ENCODE measurements around the gene TALDO1.

TALDO1 gene

DNA sequence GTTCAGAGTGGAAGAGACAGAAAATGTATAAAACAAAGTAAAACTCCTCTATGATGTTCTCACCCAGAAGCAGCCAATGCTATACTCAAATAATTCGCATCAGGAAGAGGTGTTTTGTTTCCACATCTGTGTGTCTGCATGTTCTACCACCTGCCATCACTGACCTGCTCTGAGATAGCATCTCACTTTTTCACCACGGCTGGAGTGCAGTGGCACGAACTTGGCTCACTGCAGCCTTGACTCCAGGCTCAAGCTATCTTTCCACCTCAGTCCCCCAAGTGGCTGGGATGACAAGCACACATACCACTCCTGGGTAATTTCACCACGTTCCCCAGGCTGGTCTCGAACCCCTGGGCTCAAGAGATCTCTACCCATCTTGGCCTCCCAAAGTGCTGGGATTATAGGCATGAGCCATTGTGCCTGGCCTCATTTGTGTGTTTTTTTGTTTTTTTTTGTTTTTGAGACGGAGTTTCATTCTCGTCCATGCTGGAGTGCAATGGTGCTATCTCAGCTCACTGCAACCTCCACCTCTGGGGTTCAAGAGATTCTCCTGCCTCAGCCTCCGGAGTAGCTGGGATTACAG is 14.4 kb downstream of the TALDO1 start:
- no peak for TF ChIP-seq POLR2AphosphoS5 (IDR thresholded peaks at IDR 0.05; ENCODE audit: low read depth, low read length)
- TF ChIP-seq REST (IDR thresholded peaks at IDR 0.05; ENCODE audit: insufficient read depth in 1 of 2, low read depth in 2 of 2, low read length in 2 of 2), result no peak
- TF ChIP-seq FOXP2 (optimal IDR thresholded peaks at IDR 0.05; ENCODE audit: borderline replicate concordance, extremely low read depth, extremely low read length, insufficient read depth), result no peak
- no peak for TF ChIP-seq TAF1 (IDR thresholded peaks at IDR 0.05; ENCODE audit: borderline replicate concordance, insufficient read depth, low read length)
- TF ChIP-seq SIN3A (IDR thresholded peaks at IDR 0.05; ENCODE audit: borderline replicate concordance, insufficient read depth, low read length), result no peak

DNA sequence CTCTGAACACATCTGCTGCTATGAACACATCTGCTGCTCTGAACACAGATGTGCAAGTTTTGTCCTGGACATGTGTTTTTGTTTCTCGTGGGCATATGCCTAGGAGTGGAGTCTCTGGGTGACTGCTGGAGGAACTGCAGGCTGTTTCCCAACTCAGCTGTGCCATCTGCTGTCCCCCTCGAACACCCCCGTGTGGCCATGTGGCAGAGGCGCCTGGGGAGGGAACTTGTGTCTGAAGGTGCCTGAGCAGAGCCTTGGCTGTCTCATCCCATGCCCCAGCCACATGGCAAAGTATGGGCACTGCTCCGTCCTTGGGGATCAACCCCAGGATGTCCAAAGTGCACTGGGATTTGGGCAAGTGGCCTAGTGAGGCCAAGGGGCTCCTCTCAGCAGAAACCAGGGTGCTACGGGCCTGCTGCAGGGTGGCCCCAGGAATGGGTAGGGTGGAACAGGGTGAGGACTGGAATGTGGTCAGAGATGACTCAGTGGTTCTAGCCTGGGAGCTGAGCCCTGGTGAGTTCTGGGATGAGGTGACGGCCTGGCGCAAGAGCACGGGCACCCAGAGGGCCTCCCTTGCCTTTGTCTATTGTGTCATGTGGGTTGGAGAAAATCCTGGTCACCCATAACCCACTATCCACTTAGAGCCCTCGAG is 15.3 kb downstream of the TALDO1 start:
- TF ChIP-seq POLR2AphosphoS5 (IDR thresholded peaks at IDR 0.05; ENCODE audit: low read depth, low read length) (no peak), TAF1 (IDR thresholded peaks at IDR 0.05; ENCODE audit: borderline replicate concordance, insufficient read depth, low read length) (no peak), SIN3A (IDR thresholded peaks at IDR 0.05; ENCODE audit: borderline replicate concordance, insufficient read depth, low read length) (no peak), REST (IDR thresholded peaks at IDR 0.05; ENCODE audit: insufficient read depth in 1 of 2, low read depth in 2 of 2, low read length in 2 of 2) (no peak), FOXP2 (optimal IDR thresholded peaks at IDR 0.05; ENCODE audit: borderline replicate concordance, extremely low read depth, extremely low read length, insufficient read depth) (no peak)

DNA sequence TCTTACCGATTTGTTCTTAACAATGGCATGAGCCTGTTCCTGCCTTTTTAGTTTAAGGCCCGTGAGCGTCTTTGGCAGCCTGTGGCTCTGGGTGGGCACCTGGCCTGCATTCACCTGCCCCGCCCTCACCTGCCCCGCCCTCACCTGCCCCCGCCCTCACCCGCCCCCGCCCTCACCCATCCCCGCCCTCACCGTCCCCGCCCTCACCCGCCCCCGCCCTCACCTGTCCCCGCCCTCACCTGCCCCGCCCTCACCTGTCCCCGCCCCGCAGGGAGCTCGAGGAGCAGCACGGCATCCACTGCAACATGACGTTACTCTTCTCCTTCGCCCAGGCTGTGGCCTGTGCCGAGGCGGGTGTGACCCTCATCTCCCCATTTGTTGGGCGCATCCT is 15.8 kb downstream of the TALDO1 start:
- TF ChIP-seq FOXP2 (optimal IDR thresholded peaks at IDR 0.05; ENCODE audit: borderline replicate concordance, extremely low read depth, extremely low read length, insufficient read depth) (no peak), SIN3A (IDR thresholded peaks at IDR 0.05; ENCODE audit: borderline replicate concordance, insufficient read depth, low read length) (no peak), POLR2AphosphoS5 (IDR thresholded peaks at IDR 0.05; ENCODE audit: low read depth, low read length) (0 out of 2 replicates have a peak, but pooled peaks have one; percentile 32), TAF1 (IDR thresholded peaks at IDR 0.05; ENCODE audit: borderline replicate concordance, insufficient read depth, low read length) (no peak), REST (IDR thresholded peaks at IDR 0.05; ENCODE audit: insufficient read depth in 1 of 2, low read depth in 2 of 2, low read length in 2 of 2) (no peak)

DNA sequence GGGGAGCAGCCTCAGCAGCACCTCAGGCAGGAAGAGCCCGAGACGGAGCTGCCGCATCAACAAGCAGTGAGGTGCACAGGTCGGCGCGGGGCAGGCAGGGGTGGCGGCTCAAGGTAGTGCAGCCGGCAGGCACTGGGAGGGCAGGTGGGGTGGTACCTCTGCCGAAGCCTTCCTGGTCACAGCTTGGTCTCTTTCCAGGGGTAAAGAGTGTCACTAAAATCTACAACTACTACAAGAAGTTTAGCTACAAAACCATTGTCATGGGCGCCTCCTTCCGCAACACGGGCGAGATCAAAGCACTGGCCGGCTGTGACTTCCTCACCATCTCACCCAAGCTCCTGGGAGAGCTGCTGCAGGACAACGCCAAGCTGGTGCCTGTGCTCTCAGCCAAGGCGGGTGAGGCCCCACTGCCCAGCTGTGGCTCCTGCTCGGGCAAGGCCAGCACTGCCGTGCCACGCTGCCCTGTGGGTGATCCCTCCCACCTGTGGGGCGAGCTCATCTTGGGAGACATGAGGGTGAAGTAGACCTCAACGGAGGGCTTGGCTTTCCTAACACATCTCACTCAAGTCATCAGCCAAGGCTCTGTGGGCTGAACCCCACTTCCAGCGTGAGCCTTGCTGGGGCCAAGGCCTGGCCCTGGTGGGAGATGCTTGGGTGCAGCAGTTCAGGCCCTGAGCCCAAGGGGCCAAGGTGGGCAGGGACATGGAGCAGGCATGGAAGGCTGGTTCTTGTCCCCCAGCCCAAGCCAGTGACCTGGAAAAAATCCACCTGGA is 16.5 kb downstream of the TALDO1 start:
- TF ChIP-seq POLR2AphosphoS5 (IDR thresholded peaks at IDR 0.05; ENCODE audit: low read depth, low read length), result peak; percentile 2; the same call in 1 of the 2 replicates
- TF ChIP-seq TAF1 (IDR thresholded peaks at IDR 0.05; ENCODE audit: borderline replicate concordance, insufficient read depth, low read length), result no peak
- no peak for TF ChIP-seq SIN3A (IDR thresholded peaks at IDR 0.05; ENCODE audit: borderline replicate concordance, insufficient read depth, low read length)

- no peak for TF ChIP-seq REST (IDR thresholded peaks at IDR 0.05; ENCODE audit: insufficient read depth in 1 of 2, low read depth in 2 of 2, low read length in 2 of 2)
- TF ChIP-seq POLR2AphosphoS5 (IDR thresholded peaks at IDR 0.05; ENCODE audit: low read depth, low read length), result peak; percentile 20; the same call in 1 of the 2 replicates
Observed at GRCh38 chr11:764322-765024, 17.2 kb downstream of the TALDO1 start.

All from PFSK-1 (cell line).